RWPE2 (cell line): ENCODE results near the gene BLCAP.
"Not testable (repeated sequence)": the region's sequence is repeated elsewhere in the genome, so short reads cannot be mapped to it uniquely, and the experiment has no call there.

ENCODE experiments used
- ATAC-seq: fragments of 200-7000 bp; cut with Tn5 transposase; 3 replicates; pipeline ENCODE4 v1.9.1; 2021; ENCODE audit warnings: low read depth
- DNase-seq: peaks from one replicate; pipeline ENCODE4 v3.0.0-alpha.2; 2020; ENCODE audit warnings: low spot score
- H3K27ac ChIP-seq: fragments of 450-650 bp; 2 replicates; pipeline ENCODE4 v1.5.1; 2017; ENCODE audit warnings: mild to moderate bottlenecking; ENCODE audit not compliant: poor library complexity, severe bottlenecking
- H3K27me3 ChIP-seq: fragments of 250-450 bp; sonication (Bioruptor Pico); 2 replicates; pipeline ENCODE4 v1.5.1; 2021; ENCODE audit warnings: mild to moderate bottlenecking, moderate library complexity; ENCODE audit not compliant: insufficient read depth, poor library complexity, severe bottlenecking
- H3K36me3 ChIP-seq: fragments of 250-450 bp; sonication (Bioruptor Pico); 2 replicates; pipeline ENCODE4 v1.5.1; 2020; ENCODE audit warnings: low read depth, mild to moderate bottlenecking, moderate library complexity
- H3K4me1 ChIP-seq: fragments of 250-450 bp; sonication (Bioruptor Pico); 2 replicates; pipeline ENCODE4 v1.5.1; 2021; ENCODE audit warnings: mild to moderate bottlenecking, moderate library complexity; ENCODE audit not compliant: insufficient read depth, poor library complexity, severe bottlenecking
- H3K4me3 ChIP-seq: fragments of 250-450 bp; sonication (Bioruptor Pico); 2 replicates; pipeline ENCODE4 v1.5.1; 2021; ENCODE audit warnings: mild to moderate bottlenecking, moderate library complexity; ENCODE audit not compliant: severe bottlenecking
- H3K9me3 ChIP-seq: fragments of 250-450 bp; sonication (Bioruptor Pico); 2 replicates; pipeline ENCODE4 v1.5.1; 2021; ENCODE audit warnings: mild to moderate bottlenecking, moderate library complexity; ENCODE audit not compliant: severe bottlenecking
- TF ChIP-seq, protein P1 (sequence below): fragments of 450-650 bp; IDR thresholded peaks from one replicate; pipeline ENCODE4 v1.5.1; 2017; ENCODE audit warnings: mild to moderate bottlenecking, moderate library complexity; ENCODE audit not compliant: poor library complexity, severe bottlenecking

BLCAP gene

DNA sequence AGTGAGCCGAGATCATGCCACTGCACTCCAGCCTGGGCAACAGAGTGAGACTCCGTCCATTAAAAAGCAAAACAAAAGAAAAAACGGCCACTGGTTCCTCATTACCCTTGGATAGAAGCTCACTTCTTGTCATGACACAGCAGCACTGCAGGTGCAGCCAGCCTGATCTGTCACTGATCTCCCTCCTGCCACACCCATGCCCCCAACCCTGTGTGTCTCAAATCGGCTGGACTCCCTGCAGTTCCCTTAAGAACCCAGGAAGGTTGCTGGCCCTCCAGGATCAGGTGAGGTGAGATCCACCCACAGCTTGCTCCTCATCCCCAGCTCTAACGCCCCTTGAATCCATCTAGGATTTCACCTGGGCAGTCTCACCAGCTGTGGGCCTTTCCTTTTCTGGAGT, 32.9 kb downstream of the BLCAP start:
- Histone ChIP-seq H3K9me3 (no peaks in the 10 kb centered on the region), H3K4me3 (no peak overlapping the region), H3K27me3 (no peaks in the 10 kb centered on the region), H3K27ac (no peak overlapping the region), H3K4me1 (no peaks in the 10 kb centered on the region), H3K36me3 (peaks cover 69% of the 10 kb centered on the region)
- TF ChIP-seq, protein P1, sequence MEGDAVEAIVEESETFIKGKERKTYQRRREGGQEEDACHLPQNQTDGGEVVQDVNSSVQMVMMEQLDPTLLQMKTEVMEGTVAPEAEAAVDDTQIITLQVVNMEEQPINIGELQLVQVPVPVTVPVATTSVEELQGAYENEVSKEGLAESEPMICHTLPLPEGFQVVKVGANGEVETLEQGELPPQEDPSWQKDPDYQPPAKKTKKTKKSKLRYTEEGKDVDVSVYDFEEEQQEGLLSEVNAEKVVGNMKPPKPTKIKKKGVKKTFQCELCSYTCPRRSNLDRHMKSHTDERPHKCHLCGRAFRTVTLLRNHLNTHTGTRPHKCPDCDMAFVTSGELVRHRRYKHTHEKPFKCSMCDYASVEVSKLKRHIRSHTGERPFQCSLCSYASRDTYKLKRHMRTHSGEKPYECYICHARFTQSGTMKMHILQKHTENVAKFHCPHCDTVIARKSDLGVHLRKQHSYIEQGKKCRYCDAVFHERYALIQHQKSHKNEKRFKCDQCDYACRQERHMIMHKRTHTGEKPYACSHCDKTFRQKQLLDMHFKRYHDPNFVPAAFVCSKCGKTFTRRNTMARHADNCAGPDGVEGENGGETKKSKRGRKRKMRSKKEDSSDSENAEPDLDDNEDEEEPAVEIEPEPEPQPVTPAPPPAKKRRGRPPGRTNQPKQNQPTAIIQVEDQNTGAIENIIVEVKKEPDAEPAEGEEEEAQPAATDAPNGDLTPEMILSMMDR, result no peak
- DNase-seq (peak; percentile 73), ATAC-seq (no peak)

DNA sequence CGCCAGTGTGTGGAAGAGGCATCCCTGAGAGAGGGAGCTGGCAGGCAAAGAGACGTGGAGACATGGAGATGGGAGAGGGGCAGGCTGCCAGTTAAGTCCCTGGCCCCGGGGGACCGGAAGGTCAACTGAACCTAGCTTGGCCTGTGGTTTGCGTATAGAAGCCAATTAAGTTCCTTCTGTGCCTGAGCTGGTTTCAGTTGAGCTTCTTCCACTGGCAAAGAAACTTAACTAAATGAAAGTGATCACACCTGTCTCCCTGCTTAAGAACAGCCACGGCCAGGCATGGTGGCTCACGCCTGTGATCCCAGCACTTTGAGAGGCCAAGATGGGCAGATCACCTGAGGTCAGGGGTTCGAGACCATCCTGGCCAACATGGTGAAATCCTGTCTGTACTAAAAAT, 33.4 kb downstream of the BLCAP start:
- Histone ChIP-seq H3K36me3 (peaks cover 64% of the 10 kb centered on the region), H3K27me3 (no peaks in the 10 kb centered on the region), H3K27ac (no peak overlapping the region), H3K4me3 (no peak overlapping the region), H3K9me3 (no peaks in the 10 kb centered on the region), H3K4me1 (no peaks in the 10 kb centered on the region)
- DNase-seq, result peak; percentile 73
- TF ChIP-seq, protein P1, result no peak
- no peak for ATAC-seq

DNA sequence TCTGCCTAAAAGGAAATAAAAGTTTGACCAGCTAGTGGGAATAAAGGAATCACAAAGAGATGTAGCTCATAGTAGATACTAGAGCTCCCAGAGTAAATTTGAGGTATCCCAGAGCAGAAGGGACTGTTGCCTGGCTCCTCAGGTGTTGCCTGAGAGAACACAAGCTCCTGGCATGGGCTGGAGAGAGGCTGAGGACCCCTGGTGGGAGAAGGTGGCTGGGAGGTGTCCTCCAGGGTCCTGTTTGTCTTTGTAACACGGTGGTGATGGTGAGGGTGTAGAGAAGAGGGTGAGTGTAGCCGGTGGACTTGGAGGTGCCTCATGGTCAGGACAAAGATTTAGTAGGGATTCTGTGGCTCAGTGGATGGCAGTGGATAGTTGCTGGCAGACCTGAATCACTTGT, 34.7 kb downstream of the BLCAP start:
- Histone ChIP-seq H3K27ac (no peak overlapping the region), H3K9me3 (no peaks in the 10 kb centered on the region), H3K27me3 (no peaks in the 10 kb centered on the region), H3K4me3 (no peak overlapping the region), H3K4me1 (no peaks in the 10 kb centered on the region), H3K36me3 (peaks cover 53% of the 10 kb centered on the region)
- 0 out of 3 replicates have a peak, but pooled peaks have one; percentile 2 for ATAC-seq
- TF ChIP-seq, protein P1, result no peak
- peak; percentile 61 for DNase-seq

DNA sequence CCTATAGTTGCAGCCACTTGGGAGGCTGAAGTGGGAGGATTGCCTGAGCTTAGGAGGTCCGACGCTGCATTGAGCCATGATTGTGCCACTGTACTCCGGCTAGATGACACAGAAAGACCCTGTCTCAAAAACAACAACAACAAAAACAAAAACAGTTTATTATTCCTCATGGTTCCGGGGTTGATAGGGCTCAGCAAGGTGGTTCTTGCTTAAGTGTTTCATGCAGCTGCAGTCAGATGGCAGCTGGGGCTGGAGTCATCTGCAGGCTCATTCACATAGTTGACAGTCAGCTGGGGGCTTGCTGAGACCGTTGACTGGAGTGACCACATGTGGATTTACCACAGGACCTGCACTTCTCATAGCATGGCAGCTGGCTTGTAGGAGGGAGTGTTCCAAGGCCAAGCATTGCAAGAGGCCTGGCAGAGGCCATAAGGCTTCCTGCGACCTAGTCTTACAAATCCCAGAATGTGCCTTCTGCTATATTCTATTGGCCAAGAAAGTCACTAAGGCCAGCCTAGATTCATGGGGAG, 35.5 kb downstream of the BLCAP start:
- no peak for ATAC-seq
- no peaks in the 10 kb centered on the region for H3K27me3 ChIP-seq
- DNase-seq, result peak; percentile 64
- H3K4me3 ChIP-seq, result no peak overlapping the region
- H3K4me1 ChIP-seq, result no peaks in the 10 kb centered on the region
- H3K9me3 ChIP-seq, result no peaks in the 10 kb centered on the region
- TF ChIP-seq, protein P1, result no peak
- no peak overlapping the region for H3K27ac ChIP-seq
- H3K36me3 ChIP-seq, result peaks cover 45% of the 10 kb centered on the region

DNA sequence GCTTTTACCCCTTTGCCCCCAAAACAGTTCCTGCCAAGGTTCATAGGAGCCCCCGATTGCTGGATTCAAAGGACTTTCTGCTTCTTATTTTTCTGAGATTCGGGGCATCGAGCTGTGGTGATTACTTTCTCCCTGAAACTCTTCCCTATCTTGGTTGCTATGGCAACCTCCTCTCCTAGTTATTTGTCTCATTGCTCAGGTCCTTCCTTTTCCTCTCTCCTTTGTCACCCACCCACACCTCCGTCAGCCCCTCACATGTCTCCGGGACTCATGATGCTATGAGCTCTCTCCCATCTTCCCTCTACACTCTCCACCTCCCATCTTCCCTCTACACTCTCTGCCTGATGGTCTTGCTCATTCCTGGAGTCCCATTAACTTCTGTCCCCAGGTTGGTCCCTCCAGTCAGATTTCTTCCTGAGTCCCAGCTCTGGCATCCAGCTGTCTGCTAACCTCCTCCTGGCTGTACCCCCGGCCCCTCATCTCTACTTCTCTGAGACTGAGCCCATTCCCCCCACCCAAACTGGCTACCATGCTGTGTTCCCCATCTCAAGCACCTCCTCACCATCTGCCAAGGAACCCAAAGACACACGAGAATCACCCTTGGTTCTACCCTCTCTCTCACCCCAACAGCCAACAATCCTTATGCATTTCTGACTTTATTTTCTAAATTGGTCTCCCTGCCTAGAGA, 36.9 kb downstream of the BLCAP start:
- Histone ChIP-seq H3K27ac (no peak overlapping the region), H3K27me3 (no peaks in the 10 kb centered on the region), H3K4me1 (no peaks in the 10 kb centered on the region), H3K9me3 (no peaks in the 10 kb centered on the region), H3K4me3 (no peak overlapping the region), H3K36me3 (peaks cover 33% of the 10 kb centered on the region)
- TF ChIP-seq, protein P1, result no peak
- DNase-seq (peak; percentile 58), ATAC-seq (no peak)

DNA sequence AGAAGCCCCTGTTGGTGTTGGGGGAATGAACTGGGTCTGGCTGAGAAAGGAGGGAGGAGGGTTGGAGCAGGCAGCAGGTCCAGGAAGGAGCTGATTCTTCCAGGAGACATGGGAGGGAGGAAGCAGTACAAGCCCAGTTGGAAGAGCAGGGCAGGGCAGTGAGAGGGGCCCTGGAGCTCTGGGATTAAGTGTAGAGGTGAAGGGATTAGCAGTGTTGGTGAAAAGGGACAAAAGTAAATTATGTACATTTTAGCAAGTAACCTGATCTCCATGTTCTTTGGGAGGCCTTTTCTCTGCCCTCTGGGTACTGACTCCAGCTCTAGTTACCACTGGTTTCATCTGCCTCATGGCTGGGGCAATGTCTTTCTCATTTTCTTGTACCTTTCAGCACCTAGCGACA, 41.5 kb downstream of the BLCAP start:
- H3K27me3 ChIP-seq, H3K4me1 ChIP-seq, H3K9me3 ChIP-seq, H3K36me3 ChIP-seq, H3K27ac ChIP-seq, H3K4me3 ChIP-seq: not testable (repeated sequence)
- ATAC-seq, result peak; percentile 28
- peak; percentile 41 for DNase-seq
